Breast epithelium (tissue), 3 donors: ENCODE data around the gene MAN1C1.

Source experiments
- POLR2A ChIP-seq: fragments of 450-650 bp; IDR thresholded peaks from one replicate; pipeline ENCODE4 v1.6.1; 2016; ENCODE audit warnings: antibody characterized with exemption, mild to moderate bottlenecking, moderate library complexity
- TF ChIP-seq, protein P1 (sequence below), 3 donors: fragments of 450-650 bp; IDR thresholded peaks; one replicate each; pipeline ENCODE4 v1.5.1; 2016 to 2017; ENCODE audit warnings: antibody characterized with exemption in 3 of 3, mild to moderate bottlenecking in 3 of 3, moderate library complexity in 3 of 3

- TF ChIP-seq, protein P1, sequence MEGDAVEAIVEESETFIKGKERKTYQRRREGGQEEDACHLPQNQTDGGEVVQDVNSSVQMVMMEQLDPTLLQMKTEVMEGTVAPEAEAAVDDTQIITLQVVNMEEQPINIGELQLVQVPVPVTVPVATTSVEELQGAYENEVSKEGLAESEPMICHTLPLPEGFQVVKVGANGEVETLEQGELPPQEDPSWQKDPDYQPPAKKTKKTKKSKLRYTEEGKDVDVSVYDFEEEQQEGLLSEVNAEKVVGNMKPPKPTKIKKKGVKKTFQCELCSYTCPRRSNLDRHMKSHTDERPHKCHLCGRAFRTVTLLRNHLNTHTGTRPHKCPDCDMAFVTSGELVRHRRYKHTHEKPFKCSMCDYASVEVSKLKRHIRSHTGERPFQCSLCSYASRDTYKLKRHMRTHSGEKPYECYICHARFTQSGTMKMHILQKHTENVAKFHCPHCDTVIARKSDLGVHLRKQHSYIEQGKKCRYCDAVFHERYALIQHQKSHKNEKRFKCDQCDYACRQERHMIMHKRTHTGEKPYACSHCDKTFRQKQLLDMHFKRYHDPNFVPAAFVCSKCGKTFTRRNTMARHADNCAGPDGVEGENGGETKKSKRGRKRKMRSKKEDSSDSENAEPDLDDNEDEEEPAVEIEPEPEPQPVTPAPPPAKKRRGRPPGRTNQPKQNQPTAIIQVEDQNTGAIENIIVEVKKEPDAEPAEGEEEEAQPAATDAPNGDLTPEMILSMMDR (IDR thresholded peaks at IDR 0.05): no peak
- no peak for TF ChIP-seq POLR2A
Measured at GRCh38 chr1:25795946-25796810, 179.6 kb downstream of the MAN1C1 start.
